Myocyte (in vitro differentiated cells): ENCODE results near the gene SPACA7. TPM values are rescaled to one million over a fixed set of nuclear protein-coding genes. Genes with fewer than 3 reads are reported as not detected.

Source experiments
- DNase-seq: peaks from one replicate; pipeline ENCODE4 v3.0.0-alpha.2; 2012; ENCODE audit warnings: low read depth
- polyA plus RNA-seq: library from polyadenylated mRNA; unstranded; fragments of >200 nt; gene quantifications from one replicate; pipeline ENCODE4 v1.2.1, GENCODE V29; 2012; ENCODE audit warnings: missing spikeins
- total RNA-seq: library from RNA; depleted of rRNA; stranded (reverse); fragments of >200 nt; gene quantifications from 2 replicates; pipeline ENCODE4 v1.2.3, GENCODE V29; 2014

Gene SPACA7
- not detected in 2 replicates for total RNA-seq
- not detected for polyA plus RNA-seq

DNA sequence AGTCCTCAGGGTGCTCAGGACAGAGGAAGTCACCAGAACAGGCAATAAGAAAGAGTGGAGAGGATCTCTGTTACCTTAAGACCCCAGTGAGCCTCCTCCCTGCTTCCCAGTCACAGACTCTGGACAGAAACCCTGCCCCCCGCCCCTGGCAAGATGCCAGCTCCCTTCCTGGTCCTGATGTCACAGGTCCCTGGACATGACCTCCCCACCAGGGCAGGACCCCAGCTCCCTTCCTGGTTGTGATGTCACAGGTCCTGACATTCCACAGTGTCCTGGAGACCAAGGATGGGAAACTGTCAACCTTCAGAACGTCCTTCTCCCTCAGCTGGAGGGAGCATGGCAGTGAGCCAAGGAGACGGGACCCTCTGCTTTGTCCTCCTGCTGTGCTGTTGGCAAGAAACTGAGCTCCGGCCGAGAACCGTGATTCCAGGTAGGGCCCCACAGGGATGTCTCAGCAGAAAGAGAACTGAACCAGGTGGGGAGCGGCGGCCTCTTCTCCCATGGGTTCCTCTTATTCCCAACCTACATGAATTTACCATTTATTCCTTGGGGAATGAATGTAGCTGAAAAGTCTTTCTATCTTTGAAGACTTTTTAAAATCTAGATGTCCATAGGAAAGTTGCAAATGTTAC is at the start of gene SPACA7:
TSS of gene SPACA7 (plus strand) at position 306 of the 632 bp plus-strand sequence. CDS start at position 337, 31 bp downstream.
- no peak for DNase-seq

DNA sequence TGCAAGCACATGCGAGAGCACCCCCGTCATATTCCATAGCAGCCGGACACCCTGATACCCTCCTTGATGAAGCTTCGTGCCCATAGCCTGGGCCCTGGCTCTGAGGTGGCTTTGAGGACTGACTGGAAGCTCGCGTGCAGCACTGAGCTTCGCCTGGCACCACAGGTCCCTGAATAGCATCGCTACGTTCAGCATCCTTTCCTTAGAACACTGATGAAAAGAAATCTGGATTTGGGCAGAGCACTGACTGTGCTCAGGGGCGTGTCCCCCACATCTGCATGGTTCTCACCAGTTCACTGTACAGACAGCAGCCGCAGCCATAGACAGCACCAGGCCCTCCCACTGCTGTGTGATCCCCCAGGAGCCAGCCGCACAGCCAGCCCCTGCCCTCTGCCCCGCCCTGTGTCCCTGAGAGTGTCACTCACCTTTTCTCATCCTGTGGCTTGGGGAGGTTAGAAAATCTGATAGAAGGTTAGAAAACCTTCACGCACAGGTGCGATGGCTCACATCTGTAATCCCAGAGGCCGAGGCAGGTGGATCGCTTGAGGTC is 49.3 kb upstream of the SPACA7 start:
- no peak for DNase-seq

GRCh38 chr13:112328936-112329335 is 47.2 kb upstream of the SPACA7 start:
- DNase-seq = no peak

DNA sequence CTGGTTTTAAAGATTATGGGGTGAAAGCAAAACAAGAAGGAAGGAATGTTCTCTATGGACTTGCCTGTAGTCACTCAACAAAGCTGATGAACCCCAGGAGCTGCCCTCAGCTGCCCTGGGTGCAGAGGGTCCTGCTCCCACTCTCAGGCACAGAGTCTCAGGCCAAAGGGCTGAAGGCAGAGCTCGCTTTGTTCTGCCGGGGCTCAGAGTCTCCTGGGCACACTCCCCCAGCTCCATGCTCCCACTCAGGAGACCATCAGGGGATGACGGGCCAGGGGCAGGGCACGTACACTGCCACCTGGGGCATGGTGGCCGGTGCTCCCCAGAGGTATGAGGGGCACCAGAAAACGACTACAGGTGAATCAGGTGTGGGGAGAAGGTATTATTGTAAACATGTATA is 46.8 kb upstream of the SPACA7 start:
- no peak for DNase-seq

DNA sequence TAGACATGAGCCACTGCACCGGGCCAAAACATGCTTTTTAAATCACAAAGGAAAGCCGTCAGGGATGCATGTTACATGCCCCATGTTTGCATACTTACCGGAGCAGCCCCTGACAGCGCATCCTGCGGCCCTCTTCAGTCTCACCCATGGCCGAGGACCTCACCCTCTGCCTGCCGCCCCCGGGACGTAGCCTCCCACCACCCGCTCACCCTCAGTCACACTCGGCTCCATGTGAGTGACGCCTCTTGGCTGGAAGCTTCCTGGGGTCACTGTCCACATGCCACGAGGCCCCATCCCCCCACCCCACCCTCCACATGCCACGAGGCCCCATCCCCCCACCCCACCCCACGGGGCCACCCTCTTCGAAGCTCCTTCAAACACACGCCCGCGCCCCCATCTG is 46.1 kb upstream of the SPACA7 start:
- no peak for DNase-seq

GRCh38 chr13:112330479-112331381 is 45.4 kb upstream of the SPACA7 start:
- no peak for DNase-seq

GRCh38 chr13:112331675-112332074 is 44.5 kb upstream of the SPACA7 start:
- no peak for DNase-seq

- DNase-seq = no peak
Observed at GRCh38 chr13:112332727-112333126, 43.4 kb upstream of the SPACA7 start.

DNA sequence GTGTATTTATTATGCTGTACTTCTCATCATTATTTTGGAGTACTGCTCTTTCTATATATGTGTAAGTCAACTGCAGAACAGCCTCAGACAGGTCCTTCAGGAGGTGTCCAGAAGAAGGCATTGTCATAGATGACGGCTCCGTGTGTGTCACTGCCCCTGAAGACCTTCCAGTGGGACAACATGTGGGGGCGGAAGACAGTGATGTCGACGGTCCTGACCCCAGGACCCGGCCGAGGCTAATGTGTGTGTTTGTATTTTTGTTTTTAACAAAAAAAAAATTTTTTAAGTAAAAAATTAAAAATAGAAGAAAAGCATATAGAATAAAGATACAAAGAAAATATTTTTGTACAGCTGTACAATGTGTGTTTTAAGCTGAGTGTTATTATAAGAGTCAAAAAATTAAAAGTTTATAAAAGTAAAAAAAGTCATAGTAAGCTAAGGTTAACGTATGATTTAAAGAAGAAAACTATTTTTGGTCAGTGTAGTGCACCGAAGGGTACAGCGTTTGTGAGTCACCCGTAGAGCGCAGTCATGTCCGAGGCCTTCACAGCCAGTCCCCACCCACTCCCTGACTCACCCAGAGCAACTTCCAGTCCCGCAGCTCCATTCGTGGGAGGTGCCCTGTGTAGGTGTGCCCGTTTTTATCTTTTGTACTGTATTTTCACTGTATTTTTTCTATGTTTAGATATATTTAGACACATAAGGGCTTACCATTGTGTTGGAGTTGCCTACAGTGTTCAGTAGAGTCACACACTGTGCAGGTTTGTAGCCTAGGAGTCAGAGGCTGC is 42.2 kb upstream of the SPACA7 start:
- DNase-seq = no peak

- DNase-seq = no peak
Observed at GRCh38 chr13:112335135-112335534, 41.0 kb upstream of the SPACA7 start.

DNA sequence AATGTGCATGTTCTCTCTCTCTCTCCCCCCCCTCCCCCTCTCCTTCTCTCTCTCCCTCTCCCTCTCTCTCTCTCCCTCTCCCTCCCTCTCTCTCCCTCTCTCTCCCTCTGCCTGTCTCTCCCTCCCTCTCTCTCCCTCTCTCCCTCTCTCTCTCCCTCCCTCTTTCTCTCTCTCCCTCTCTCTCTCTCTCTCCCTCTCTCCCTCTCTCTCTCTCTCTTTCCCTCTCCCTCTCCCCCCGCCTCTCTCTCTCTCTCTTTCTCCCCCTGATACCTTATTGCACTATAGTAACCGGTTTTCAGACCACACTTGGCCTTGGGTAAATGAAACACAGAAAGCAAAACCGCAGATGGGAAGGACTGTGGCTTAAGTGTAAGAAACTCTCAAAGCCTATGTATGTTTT is 34.7 kb upstream of the SPACA7 start:
- no peak for DNase-seq

DNA sequence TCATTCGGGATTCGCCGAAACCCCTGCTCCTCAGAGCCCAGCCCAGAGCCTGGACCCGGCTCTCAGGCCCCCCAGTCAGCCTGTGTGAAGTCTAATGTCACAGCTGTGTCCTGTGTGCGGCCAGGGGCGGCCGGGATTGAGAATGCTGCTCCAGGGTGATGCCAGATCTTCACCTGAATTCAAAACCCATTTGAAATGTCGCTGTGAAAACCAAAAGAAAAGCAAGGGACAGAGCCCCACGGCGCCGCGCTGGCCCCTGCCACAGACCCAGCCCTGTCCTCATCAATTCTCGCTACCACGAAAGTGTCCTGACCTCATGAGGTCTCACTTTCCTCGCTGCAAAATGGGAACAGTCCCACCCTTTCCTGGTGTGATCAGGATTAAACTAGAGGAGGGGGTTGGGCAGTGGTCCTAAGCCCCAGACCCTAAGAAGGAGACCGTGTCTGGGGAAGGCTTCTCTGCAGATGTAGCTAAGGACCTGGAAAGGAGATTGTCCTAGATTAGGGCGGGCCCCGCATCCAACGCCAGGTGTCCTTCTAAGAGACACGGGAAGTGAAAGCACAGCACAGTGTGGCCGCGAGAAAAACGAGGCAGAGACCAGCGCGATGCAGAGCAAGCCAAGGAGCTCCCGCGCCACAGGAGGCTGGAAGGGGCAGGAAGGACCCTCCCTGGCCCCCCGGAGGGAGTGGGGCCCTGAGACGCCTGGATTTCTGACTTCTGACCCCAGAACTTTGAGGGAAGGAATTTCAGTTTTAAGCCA is 34.0 kb upstream of the SPACA7 start:
- no peak for DNase-seq

DNA sequence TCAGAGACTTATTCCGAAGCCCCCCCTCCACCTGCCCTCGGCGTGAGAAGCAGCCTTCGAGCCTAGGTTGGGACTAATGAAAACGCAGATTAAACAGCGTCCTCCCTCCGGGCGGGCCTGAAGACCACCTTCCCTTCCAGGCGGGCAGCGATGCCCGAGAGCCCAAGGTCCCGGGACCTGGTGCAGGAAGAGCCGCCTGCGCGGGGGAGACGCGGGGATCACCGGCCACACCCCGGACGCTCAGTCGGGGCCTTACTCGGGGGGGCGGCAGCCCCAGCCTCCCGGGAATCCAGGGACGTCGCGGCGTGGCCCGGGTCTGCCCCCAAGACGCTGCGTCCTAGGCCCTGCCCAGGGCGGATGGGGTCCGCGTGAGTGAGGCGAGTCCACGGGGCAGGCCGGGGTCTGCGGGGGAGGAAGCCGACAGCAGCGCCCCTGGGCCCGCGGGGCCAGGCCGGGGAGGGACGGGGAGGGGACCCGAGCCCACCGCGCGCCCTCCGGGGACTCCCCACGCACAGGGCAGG is 33.3 kb upstream of the SPACA7 start:
- no peak for DNase-seq

- DNase-seq = no peak
Observed at GRCh38 chr13:112343591-112343990, 32.6 kb upstream of the SPACA7 start.

- DNase-seq = no peak
Observed at GRCh38 chr13:112345826-112346172, 30.4 kb upstream of the SPACA7 start.

GRCh38 chr13:112346173-112346898 is 29.8 kb upstream of the SPACA7 start:
- DNase-seq = peak; percentile 2

DNA sequence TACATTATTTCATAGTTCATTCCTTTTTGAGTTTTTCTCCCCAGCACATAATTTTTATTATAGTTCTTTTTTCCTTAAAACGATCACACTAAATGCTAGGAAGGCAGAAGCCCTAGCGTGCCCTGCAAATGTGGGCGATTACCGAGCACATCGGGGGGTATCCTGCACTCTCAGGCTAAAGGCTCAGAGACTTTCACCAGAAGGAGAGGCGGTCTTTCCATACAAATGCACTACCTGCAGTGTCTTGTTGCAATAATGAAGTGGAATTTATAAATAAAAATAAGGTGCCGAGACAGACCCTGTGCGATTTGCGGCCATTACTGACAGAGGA is 29.3 kb upstream of the SPACA7 start:
- no peak for DNase-seq

DNA sequence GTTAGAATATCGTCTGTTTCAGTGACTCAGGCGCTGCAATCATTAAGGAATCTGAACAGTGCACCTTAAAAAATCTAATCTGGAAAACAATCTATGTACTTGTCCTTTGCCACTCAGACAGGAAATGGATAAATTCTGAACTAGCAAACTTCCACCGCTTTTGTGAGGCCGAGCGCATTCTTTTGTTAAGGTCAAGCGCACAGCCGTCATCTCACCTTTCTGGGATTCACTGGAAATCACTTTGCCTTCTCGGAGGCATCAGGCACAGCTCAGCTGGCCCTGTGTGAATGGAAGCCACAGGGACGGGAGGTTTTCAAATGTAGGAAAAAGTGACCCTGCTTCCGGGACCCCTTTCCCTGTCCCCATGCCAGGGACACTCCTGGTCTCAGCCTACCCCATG is 28.2 kb upstream of the SPACA7 start:
- DNase-seq = no peak

DNA sequence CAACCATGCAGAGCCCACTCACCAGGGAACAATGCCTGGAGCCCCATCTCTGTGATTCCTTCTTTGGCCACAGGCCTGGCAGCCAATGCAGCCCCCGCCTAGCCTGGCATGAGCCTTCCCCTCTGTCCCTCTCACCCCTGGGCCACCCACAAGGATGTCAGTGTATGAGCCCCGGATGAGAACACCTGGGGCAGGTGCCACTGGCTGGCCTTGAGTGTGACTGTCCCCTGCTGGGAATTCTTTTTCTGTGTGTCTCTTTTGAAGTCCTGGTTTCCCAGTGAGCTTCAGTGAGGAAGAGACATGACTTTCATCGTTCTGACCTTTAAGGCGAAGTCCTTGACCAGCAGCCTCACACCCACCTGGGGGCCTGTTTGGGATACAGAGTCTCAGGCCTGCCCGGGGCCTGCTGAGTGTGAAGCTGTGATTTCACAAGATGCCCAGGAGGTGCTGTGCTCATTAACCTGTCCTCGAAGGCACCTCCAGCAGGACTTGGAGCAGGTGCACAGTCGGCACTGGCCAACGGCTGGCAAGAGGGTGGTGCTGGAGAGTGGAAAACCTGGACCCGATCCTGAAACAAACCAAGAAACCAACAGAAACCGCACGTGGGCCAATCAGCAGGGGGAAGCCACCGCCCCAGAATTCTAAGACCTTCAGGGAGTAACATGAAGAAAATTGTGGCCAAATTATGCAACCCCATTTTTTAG is 27.4 kb upstream of the SPACA7 start:
- no peak for DNase-seq
